ENCODE measurements around the gene MUSK. TPM values are rescaled to one million over a fixed set of nuclear protein-coding genes. Genes with fewer than 3 reads are reported as not detected.

The MUSK gene
- total RNA-seq, 1 donor from 2014 or later: not detected

DNA sequence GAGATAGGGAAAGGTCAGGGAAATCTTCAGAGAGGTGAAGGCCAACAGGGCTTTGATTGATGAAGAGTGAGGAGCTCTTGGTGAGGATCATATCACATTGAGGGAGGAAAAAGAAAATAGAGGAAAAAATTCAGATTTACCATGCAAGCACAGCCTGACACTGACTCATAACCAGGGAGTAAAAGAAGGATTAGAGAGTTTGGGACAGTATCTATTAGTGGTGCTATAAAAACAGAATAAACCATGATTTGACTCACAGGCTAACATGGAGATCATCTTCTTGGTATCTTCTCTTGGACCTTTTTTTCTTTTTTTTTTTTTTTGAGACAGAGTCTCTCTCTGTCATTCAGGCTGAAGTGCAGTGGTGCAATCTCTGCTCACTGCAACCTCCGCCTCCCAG lies 44.4 kb downstream of the MUSK start:
- H3K9me3 Mint-ChIP-seq: no peaks in the 10 kb centered on the region
- no peak overlapping the region for H3K4me3 Mint-ChIP-seq
- no peak overlapping the region for H3K27ac Mint-ChIP-seq (ENCODE audit: unreplicated experiment)
- no peaks in the 10 kb centered on the region for H3K36me3 Mint-ChIP-seq (ENCODE audit: low read depth)
- DNase-seq (ENCODE audit: low read depth, low spot score): no peak
- H3K27me3 Mint-ChIP-seq (ENCODE audit: low read depth): no peaks in the 10 kb centered on the region
- H3K4me1 Mint-ChIP-seq: no peaks in the 10 kb centered on the region
- TF ChIP-seq CTCF (conservative IDR thresholded peaks at IDR 0.05): no peak

DNA sequence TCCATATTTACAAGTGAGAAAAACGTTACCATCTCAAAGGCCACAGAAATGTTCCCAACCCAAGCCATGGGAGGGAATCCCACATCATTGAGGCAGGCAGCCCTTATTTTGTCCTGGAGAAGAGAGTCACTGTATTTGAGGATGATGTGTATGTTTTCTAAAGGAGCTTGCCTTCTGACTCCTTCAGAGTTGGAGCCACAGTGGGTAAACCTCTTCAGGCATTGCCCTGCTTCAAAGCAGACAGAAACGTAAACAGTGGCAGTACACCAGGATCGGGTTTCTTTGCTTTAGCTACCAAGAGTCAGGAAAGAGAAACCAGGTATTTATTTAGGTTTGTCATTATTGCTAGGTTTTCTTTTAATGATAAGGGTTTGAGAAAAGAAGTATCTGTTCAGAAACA lies 45.7 kb downstream of the MUSK start:
- TF ChIP-seq CTCF (conservative IDR thresholded peaks at IDR 0.05): no peak
- no peak overlapping the region for H3K27ac Mint-ChIP-seq (ENCODE audit: unreplicated experiment)
- no peak overlapping the region for H3K4me3 Mint-ChIP-seq
- peaks cover 2% of the 10 kb centered on the region for H3K36me3 Mint-ChIP-seq (ENCODE audit: low read depth)
- no peaks in the 10 kb centered on the region for H3K4me1 Mint-ChIP-seq
- peaks cover 5% of the 10 kb centered on the region for H3K9me3 Mint-ChIP-seq
- DNase-seq (ENCODE audit: low read depth, low spot score): no peak
- H3K27me3 Mint-ChIP-seq (ENCODE audit: low read depth): no peaks in the 10 kb centered on the region

DNA sequence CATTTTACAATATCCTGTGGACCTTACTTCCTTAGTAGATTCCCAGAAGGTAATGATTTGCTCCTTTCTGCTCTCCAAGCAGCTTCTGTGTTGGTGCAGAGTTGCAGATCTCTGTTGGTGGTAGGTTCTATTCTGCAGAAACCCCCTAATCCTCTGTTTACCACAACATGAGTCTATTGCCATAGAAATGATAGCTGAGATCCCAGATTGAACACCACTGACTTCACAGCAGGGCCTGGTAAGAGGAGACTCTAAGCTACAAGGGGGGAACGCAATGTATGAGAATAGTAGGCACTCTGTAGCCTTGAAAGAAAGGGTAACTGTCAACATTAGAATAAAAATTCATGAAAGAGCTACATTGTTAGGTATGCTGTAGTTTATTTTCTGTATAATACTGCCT lies 59.5 kb downstream of the MUSK start:
- TF ChIP-seq CTCF (conservative IDR thresholded peaks at IDR 0.05): no peak
- Mint-ChIP-seq H3K36me3 (ENCODE audit: low read depth) (no peaks in the 10 kb centered on the region), H3K27ac (ENCODE audit: unreplicated experiment) (no peak overlapping the region), H3K27me3 (ENCODE audit: low read depth) (no peaks in the 10 kb centered on the region), H3K4me3 (no peak overlapping the region), H3K9me3 (peaks cover 6% of the 10 kb centered on the region), H3K4me1 (no peaks in the 10 kb centered on the region)
- no peak for DNase-seq (ENCODE audit: low read depth, low spot score)

DNA sequence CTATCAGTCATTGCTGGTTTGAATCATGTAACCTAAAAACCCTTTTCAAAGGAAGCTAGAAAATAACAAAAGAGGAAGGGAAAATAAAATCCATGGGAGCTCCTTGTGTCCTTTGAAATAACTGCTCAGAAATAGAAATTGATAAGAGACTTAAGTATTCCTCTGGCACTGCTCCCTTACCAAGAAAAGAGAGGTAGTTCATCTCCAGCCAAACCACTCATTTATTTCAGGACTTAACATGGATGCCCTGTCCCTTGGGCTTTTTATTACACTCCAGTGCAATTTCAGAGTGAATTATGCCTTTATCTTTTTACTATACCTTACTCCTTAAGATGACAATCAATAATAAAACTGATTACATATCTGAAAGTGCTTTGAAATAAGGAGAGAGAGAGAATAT lies 61.0 kb downstream of the MUSK start:
- Mint-ChIP-seq H3K4me1 (no peaks in the 10 kb centered on the region), H3K27me3 (ENCODE audit: low read depth) (no peaks in the 10 kb centered on the region), H3K9me3 (peaks cover 6% of the 10 kb centered on the region), H3K36me3 (ENCODE audit: low read depth) (no peaks in the 10 kb centered on the region), H3K4me3 (no peak overlapping the region), H3K27ac (ENCODE audit: unreplicated experiment) (no peak overlapping the region)
- no peak for DNase-seq (ENCODE audit: low read depth, low spot score)
- TF ChIP-seq CTCF (conservative IDR thresholded peaks at IDR 0.05): no peak

DNA sequence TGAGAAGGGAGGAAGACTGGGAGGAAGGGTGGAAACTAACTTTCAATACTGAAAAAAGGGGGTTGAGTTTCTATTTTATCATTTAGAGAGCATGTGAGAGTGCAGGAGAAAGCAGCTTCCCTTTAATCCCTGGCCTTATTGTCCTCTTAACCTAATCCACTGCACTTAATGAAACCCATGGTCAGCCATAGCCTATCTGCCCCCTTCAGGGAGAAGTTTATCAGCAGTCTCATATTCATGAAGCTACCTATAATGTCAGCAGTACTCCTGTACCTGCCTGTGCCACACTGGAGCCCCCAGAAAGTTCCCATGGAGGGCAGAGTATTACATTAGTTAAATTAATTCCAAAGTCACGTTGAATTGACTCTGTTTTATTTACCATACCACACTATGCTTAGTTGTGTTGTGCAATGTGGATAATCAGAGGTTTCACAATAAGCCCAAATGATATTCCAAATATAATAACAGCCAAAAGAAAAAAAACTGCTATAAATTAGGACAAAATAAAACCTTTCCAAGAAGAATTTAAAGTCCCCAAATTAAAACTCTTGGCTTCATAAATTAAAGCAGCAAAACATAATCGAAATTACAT lies 62.9 kb downstream of the MUSK start:
- H3K9me3 Mint-ChIP-seq: peaks cover 3% of the 10 kb centered on the region
- H3K4me1 Mint-ChIP-seq: no peaks in the 10 kb centered on the region
- DNase-seq (ENCODE audit: low read depth, low spot score): no peak
- no peak for TF ChIP-seq CTCF (conservative IDR thresholded peaks at IDR 0.05)
- H3K27ac Mint-ChIP-seq (ENCODE audit: unreplicated experiment): no peak overlapping the region
- no peaks in the 10 kb centered on the region for H3K27me3 Mint-ChIP-seq (ENCODE audit: low read depth)
- H3K4me3 Mint-ChIP-seq: no peak overlapping the region
- peaks cover 7% of the 10 kb centered on the region for H3K36me3 Mint-ChIP-seq (ENCODE audit: low read depth)

Data from neural crest cell (in vitro differentiated cells).